ENCODE data around the gene DNAH8. TPM values are rescaled to one million over a fixed set of nuclear protein-coding genes. Genes with fewer than 3 reads are reported as not detected.

Gene DNAH8
- total RNA-seq, 4 donors from 2014 or later: under 0.01 TPM; not detected in 3

GRCh38 chr6:38976801-38977500 is 261.8 kb downstream of the DNAH8 start:
- Histone ChIP-seq H3K4me3 (no peak overlapping the region), H3K9me3 (no peaks in the 10 kb centered on the region), H3K36me3 (no peaks in the 10 kb centered on the region), H3K27me3 (peaks cover 0 to 39% (median 0%) of the 10 kb centered on the region in 4 donors), H3K27ac (replicated peaks in 1 of 4) (no peak overlapping the region), H3K4me1 (peaks cover 0 to 4% (median 0%) of the 10 kb centered on the region in 4 donors)
- intact Hi-C loops (cut with DNase I): no loop called here
- TF ChIP-seq POLR2A (IDR thresholded peaks at IDR 0.05; ENCODE audit: low read depth) (no peak), POLR2AphosphoS5 (IDR thresholded peaks at IDR 0.05) (no peak), EP300 (IDR thresholded peaks at IDR 0.05) (no peak), CTCF (IDR thresholded peaks at IDR 0.05) (no peak)
- WGBS: 52% methylated on average over 6 of the region's 6 CpGs
- no peak for DNase-seq (ENCODE audit: extremely low spot score)

GRCh38 chr6:38978139-38978704 is 263.1 kb downstream of the DNAH8 start:
- intact Hi-C loops (cut with DNase I): no loop called here
- TF ChIP-seq CTCF (IDR thresholded peaks at IDR 0.05) (no peak), POLR2A (IDR thresholded peaks at IDR 0.05; ENCODE audit: low read depth) (no peak)
- peaks cover 0 to 46% (median 0%) of the 10 kb centered on the region in 4 donors for H3K27me3 ChIP-seq
- no peak overlapping the region for H3K4me3 ChIP-seq
- WGBS: 82% methylated on average over 3 of the region's 3 CpGs
- H3K36me3 ChIP-seq: no peaks in the 10 kb centered on the region
- H3K9me3 ChIP-seq: no peaks in the 10 kb centered on the region
- peaks cover 0 to 4% (median 0%) of the 10 kb centered on the region in 4 donors for H3K4me1 ChIP-seq
- H3K27ac ChIP-seq (replicated peaks in 1 of 4): no peak overlapping the region
- no peak for DNase-seq (ENCODE audit: extremely low spot score)

DNA sequence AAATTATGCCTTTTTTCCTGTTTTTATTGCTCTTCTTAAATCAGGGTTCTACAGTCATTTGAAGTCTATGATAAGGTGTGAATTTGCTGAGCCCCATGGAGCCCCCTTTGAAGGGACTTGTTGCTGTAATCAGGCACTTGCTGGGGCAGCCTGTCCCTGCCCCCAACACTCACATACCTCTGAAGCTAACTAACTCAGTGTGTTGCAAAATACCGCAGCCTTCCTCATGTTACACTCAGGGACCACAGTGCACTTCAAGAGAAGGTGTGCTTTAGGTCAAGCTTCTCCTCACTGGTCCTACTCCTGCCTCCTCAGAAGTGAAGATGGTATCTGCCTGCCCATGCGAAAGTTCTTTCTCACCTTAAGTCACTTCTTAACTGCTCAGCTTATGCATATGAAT is 267.4 kb downstream of the DNAH8 start:
- DNase-seq (ENCODE audit: extremely low spot score): no peak
- Histone ChIP-seq H3K36me3 (no peaks in the 10 kb centered on the region), H3K9me3 (no peaks in the 10 kb centered on the region), H3K27ac (replicated peaks in 1 of 4) (no peak overlapping the region), H3K27me3 (peaks cover 0 to 54% (median 0%) of the 10 kb centered on the region in 4 donors), H3K4me1 (no peaks in the 10 kb centered on the region), H3K4me3 (no peak overlapping the region)
- WGBS: 82% methylated on average over 2 of the region's 2 CpGs
- intact Hi-C loops (cut with DNase I): no loop called here
- no peak for TF ChIP-seq POLR2A (IDR thresholded peaks at IDR 0.05; ENCODE audit: low read depth)
- no peak for TF ChIP-seq POLR2AphosphoS5 (IDR thresholded peaks at IDR 0.05)
- TF ChIP-seq CTCF (IDR thresholded peaks at IDR 0.05): no peak
- TF ChIP-seq EP300 (IDR thresholded peaks at IDR 0.05): no peak

DNA sequence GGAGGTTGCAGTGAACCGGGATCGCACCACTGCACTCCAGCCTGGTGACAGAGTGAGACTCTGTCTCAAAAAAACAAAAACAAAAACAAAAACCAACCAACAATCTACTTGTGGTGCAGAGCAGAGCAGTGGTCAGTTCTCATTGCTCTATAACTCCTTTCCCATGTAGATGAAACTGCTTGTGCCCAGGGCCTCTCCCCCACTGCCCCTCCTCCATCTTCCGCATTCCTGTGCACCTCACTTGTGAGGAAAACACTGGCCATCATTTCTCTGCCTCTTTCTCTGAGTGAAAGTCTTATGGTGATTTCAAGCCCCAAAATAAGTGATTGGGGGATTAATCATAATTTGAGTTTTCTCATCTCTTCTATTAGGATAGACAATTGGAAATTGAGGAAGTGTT is 269.6 kb downstream of the DNAH8 start:
- Histone ChIP-seq H3K4me1 (no peaks in the 10 kb centered on the region), H3K4me3 (no peak overlapping the region), H3K27ac (replicated peaks in 1 of 4) (no peak overlapping the region), H3K36me3 (no peaks in the 10 kb centered on the region), H3K9me3 (no peaks in the 10 kb centered on the region), H3K27me3 (peaks cover 0 to 43% (median 0%) of the 10 kb centered on the region in 4 donors)
- intact Hi-C loops (cut with DNase I): no loop called here
- no peak for DNase-seq (ENCODE audit: extremely low spot score)
- TF ChIP-seq POLR2A (IDR thresholded peaks at IDR 0.05; ENCODE audit: low read depth): no peak
- 87% methylated on average over 3 of the region's 3 CpGs for WGBS

- Histone ChIP-seq H3K4me1 (no peaks in the 10 kb centered on the region), H3K27me3 (peaks cover 0 to 37% (median 0%) of the 10 kb centered on the region in 4 donors), H3K4me3 (no peak overlapping the region), H3K9me3 (no peaks in the 10 kb centered on the region), H3K27ac (replicated peaks in 1 of 4) (no peak overlapping the region), H3K36me3 (no peaks in the 10 kb centered on the region)
- TF ChIP-seq EP300 (IDR thresholded peaks at IDR 0.05): no peak
- TF ChIP-seq POLR2A (IDR thresholded peaks at IDR 0.05; ENCODE audit: low read depth): no peak
- TF ChIP-seq POLR2AphosphoS5 (IDR thresholded peaks at IDR 0.05): no peak
- intact Hi-C loops (cut with DNase I): no loop called here
- 89% methylated on average over 2 of the region's 3 CpGs for WGBS
- no peak for DNase-seq (ENCODE audit: extremely low spot score)
Measured at GRCh38 chr6:38985839-38986238, 270.7 kb downstream of the DNAH8 start.

All from esophagus muscularis mucosa (tissue), 4 donors.